Activated naive CD4-positive, alpha-beta T cell treated with anti-CD3 and anti-CD28 coated beads, Interleukin-2, amount 50 U/mL, for 24 hours (primary cell): ENCODE measurements around the gene REG3A.

Experiments used
- H3K27ac Mint-ChIP-seq: one replicate; pipeline ENCODE4 v1.8.0; 2021; ENCODE audit warnings: mild to moderate bottlenecking, mixed read lengths
- H3K27me3 Mint-ChIP-seq: one replicate; pipeline ENCODE4 v1.8.0; 2021; ENCODE audit warnings: mixed read lengths
- H3K36me3 Mint-ChIP-seq: one replicate; pipeline ENCODE4 v1.8.0; 2021; ENCODE audit warnings: mixed read lengths
- H3K4me1 Mint-ChIP-seq: one replicate; pipeline ENCODE4 v1.8.0; 2021; ENCODE audit warnings: mixed read lengths
- H3K4me3 Mint-ChIP-seq: one replicate; pipeline ENCODE4 v1.8.0; 2021; ENCODE audit warnings: mild to moderate bottlenecking, mixed read lengths
- H3K9me3 Mint-ChIP-seq: one replicate; pipeline ENCODE4 v1.8.0; 2021; ENCODE audit warnings: mixed read lengths

REG3A gene

DNA sequence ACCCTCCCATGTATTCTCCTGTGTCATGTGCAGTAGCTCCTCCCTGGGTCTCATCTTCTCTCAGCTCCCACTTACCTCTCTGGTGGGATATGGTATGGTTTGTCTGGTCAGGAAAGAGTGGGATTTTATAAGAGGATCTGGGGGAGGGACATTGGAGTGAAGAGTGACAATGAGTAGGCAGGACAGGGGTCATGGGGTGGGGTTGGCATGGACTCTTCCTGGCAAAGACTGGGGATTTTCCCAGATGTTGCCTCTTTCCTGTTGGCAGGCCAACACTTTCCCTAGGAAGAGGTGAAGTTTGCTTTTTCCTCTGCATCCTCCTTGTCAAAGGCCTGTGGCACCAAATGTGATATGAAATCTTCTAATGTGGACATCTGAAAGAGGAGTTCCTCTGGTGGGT is at the start of gene REG3A:
Gene REG3A (minus strand): TSS at position 101 of the 400 bp plus-strand sequence. CDS start 348 bp downstream, outside the sequence.
- Mint-ChIP-seq H3K4me1 (no peaks in the 10 kb centered on the region), H3K36me3 (no peaks in the 10 kb centered on the region), H3K27me3 (peaks cover 1% of the 10 kb centered on the region), H3K27ac (no peak within 1 kb of the TSS), H3K4me3 (no peak within 1 kb of the TSS), H3K9me3 (peaks cover 4% of the 10 kb centered on the region)

DNA sequence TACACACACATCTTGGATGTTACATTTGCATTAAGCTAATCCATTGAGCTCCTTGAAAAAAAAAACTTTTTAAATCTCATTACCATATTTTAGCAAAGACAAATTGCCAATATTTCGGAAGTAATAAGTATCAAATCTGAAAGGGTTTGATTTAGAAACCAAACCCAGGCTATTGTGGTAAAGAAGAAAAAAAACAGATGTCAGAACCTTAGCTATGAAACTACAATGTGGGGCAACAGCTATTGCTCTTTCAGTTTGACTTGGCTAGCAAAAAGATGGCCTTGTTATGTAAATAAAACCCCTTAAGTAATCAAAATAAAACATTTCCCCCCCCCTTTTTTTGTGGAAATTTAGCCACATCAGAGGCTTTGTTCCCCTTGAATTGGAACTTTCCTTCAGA is 41.2 kb upstream of the REG3A start:
- no peak overlapping the region for H3K4me3 Mint-ChIP-seq
- no peaks in the 10 kb centered on the region for H3K36me3 Mint-ChIP-seq
- H3K4me1 Mint-ChIP-seq = no peaks in the 10 kb centered on the region
- H3K9me3 Mint-ChIP-seq = no peaks in the 10 kb centered on the region
- no peaks in the 10 kb centered on the region for H3K27me3 Mint-ChIP-seq
- H3K27ac Mint-ChIP-seq = no peak overlapping the region

DNA sequence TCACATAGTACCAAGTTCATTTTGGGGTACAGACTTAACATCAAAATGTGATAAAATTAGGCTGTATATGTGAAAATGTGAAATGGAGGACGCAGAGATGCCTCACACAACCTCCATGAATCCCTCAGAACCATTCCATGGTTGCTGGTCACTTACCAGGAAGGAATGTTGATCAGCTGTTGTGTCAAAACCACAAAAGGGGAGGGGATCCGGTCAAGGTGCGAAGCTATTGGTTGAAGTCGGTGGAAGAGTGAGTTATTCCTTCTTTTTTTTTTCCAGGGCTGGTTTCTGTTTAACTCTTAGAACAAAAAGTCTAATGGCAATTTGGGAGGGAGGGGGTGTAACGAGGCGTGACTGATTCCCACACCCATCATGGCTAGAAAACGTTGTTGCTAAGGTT is 32.3 kb upstream of the REG3A start:
- H3K4me1 Mint-ChIP-seq = no peaks in the 10 kb centered on the region
- H3K4me3 Mint-ChIP-seq = no peak overlapping the region
- peaks cover 11% of the 10 kb centered on the region for H3K9me3 Mint-ChIP-seq
- no peaks in the 10 kb centered on the region for H3K36me3 Mint-ChIP-seq
- H3K27me3 Mint-ChIP-seq = no peaks in the 10 kb centered on the region
- H3K27ac Mint-ChIP-seq = no peak overlapping the region

DNA sequence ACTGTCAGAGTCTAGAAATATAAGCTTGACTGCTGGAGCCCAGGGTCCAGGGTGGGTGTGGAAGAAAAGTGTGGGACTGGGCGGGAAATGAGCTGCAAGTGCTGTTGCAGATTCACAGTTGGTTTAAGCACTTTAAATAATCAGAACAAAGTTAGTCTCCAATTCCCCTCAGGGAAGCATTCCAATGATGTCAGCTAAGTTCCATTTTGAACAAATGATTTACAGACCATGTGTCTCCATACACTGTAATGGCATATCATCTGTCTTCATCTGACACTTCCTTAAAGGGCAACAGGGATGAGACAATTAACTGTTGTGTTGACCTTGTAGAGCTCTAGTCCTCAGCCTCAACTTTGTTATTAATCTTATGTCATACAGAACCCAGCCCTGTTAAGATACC is 31.5 kb upstream of the REG3A start:
- peaks cover 11% of the 10 kb centered on the region for H3K9me3 Mint-ChIP-seq
- no peaks in the 10 kb centered on the region for H3K27me3 Mint-ChIP-seq
- H3K36me3 Mint-ChIP-seq = no peaks in the 10 kb centered on the region
- H3K27ac Mint-ChIP-seq = no peak overlapping the region
- H3K4me1 Mint-ChIP-seq = no peaks in the 10 kb centered on the region
- H3K4me3 Mint-ChIP-seq = no peak overlapping the region

DNA sequence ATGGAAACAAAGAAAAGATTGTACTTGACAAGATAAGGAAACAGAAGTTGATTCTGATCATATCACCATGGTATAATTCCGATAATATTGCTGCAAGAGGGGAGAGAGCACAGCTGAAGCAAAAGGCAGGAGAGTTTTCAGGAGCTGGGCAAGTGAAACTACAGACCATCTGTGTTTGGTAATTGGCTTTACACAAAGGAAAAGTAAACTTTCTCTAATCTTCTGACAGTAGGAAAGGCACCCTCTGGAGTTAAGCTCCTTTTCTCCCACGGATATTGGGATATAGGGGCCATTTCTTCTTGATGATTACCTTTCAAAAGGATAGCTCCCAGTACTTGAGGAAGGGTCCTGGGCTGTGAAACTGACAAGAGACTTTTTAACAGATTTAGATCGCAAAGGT is 29.9 kb upstream of the REG3A start:
- Mint-ChIP-seq H3K4me1 (no peaks in the 10 kb centered on the region), H3K9me3 (peaks cover 10% of the 10 kb centered on the region), H3K27ac (no peak overlapping the region), H3K27me3 (no peaks in the 10 kb centered on the region), H3K36me3 (no peaks in the 10 kb centered on the region), H3K4me3 (no peak overlapping the region)

DNA sequence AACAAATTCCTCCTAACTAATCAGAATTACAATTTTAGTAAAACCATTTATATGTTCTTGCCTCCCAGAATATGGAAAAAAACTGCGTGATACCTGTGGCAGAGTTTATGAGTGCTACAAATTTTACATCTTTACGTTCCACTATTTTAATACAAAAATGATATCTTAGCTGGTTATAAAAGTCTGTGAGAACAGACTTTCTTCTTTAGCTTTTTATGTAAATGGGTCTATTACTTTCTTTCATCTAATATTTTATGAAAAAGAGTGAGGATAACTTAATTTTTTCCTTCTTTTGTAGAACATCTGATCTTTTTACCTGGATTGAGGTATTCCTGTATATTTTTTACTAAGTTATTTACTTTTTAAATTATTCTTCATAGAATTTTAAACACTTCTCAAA is 22.1 kb upstream of the REG3A start:
- H3K4me3 Mint-ChIP-seq = no peak overlapping the region
- H3K27ac Mint-ChIP-seq = no peak overlapping the region
- H3K36me3 Mint-ChIP-seq = no peaks in the 10 kb centered on the region
- H3K9me3 Mint-ChIP-seq = peaks cover 10% of the 10 kb centered on the region
- H3K27me3 Mint-ChIP-seq = no peaks in the 10 kb centered on the region
- H3K4me1 Mint-ChIP-seq = no peaks in the 10 kb centered on the region

DNA sequence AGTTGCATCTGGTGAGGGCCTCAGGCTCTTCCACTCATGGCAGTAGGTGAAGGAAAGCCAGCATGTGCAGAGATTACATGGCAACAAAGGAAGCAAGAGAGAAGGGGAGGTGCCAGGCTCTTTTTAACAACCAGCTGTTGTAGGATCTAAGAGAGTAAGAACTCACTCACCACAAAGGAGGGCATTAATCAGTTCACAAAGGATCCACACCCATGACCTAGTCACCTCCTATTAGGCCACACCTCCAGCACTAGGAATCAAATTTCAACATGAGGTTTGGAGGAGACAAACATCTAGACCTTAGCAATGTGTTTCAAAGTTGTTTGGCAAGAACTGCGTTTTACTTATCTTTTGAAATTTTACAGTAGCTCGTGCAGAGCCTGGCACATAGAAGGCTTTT is 20.5 kb upstream of the REG3A start:
- Mint-ChIP-seq H3K27me3 (no peaks in the 10 kb centered on the region), H3K4me1 (no peaks in the 10 kb centered on the region), H3K9me3 (peaks cover 10% of the 10 kb centered on the region), H3K27ac (no peak overlapping the region), H3K4me3 (no peak overlapping the region), H3K36me3 (no peaks in the 10 kb centered on the region)

- Mint-ChIP-seq H3K9me3 (peaks cover 5% of the 10 kb centered on the region), H3K27ac (no peak overlapping the region), H3K36me3 (no peaks in the 10 kb centered on the region), H3K4me1 (no peaks in the 10 kb centered on the region), H3K27me3 (no peaks in the 10 kb centered on the region), H3K4me3 (no peak overlapping the region)
These were observed 19.5 kb upstream of the REG3A start for GRCh38 chr2:79179036-79179435.

DNA sequence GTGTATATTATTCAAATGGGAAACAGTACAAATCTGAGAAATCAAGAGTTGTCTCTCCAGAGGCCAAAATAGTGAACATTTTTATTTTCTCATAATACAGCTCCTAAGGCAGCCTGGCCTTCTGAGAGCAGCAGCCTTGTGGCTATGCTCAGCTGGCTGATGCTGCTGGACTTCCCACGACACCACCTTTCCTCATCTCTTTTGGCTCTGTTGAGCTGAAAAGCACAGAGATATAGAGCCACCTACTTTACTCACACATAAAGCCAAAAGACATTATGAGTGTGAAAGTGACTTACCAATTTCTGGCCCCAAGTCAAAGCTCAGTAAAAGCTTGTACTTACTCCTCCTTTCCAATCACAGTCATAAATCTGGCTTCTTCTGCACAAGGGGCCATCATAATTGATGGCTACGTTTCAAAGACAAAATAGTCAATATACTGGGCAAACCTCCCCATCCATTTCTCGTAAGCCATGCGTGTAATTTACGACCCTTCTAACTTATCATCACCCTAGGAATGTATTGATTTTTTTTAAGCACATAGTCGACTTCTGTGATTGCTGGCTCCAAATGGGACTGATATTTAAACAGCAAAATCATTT is 18.6 kb upstream of the REG3A start:
- H3K9me3 Mint-ChIP-seq = peaks cover 9% of the 10 kb centered on the region
- H3K4me1 Mint-ChIP-seq = no peaks in the 10 kb centered on the region
- H3K36me3 Mint-ChIP-seq = no peaks in the 10 kb centered on the region
- H3K27me3 Mint-ChIP-seq = no peaks in the 10 kb centered on the region
- no peak overlapping the region for H3K27ac Mint-ChIP-seq
- no peak overlapping the region for H3K4me3 Mint-ChIP-seq

GRCh38 chr2:79171348-79171958 is 11.9 kb upstream of the REG3A start:
- Mint-ChIP-seq H3K4me3 (no peak overlapping the region), H3K27ac (no peak overlapping the region), H3K4me1 (no peaks in the 10 kb centered on the region), H3K27me3 (no peaks in the 10 kb centered on the region), H3K9me3 (peaks cover 4% of the 10 kb centered on the region), H3K36me3 (no peaks in the 10 kb centered on the region)

GRCh38 chr2:79162801-79163200 is 3.2 kb upstream of the REG3A start:
- Mint-ChIP-seq H3K4me3 (no peak overlapping the region), H3K4me1 (no peaks in the 10 kb centered on the region), H3K36me3 (no peaks in the 10 kb centered on the region), H3K27ac (no peak overlapping the region), H3K27me3 (no peaks in the 10 kb centered on the region), H3K9me3 (peaks cover 4% of the 10 kb centered on the region)

- H3K9me3 Mint-ChIP-seq = peaks cover 4% of the 10 kb centered on the region
These were observed 2.6 kb upstream of the REG3A start for GRCh38 chr2:79162132-79162531.

GRCh38 chr2:79159030-79159429 is 523 bp downstream of the REG3A start:
- Mint-ChIP-seq H3K9me3 (peaks cover 5% of the 10 kb centered on the region), H3K27me3 (peaks cover 1% of the 10 kb centered on the region), H3K4me1 (no peaks in the 10 kb centered on the region), H3K27ac (no peak overlapping the region), H3K36me3 (no peaks in the 10 kb centered on the region), H3K4me3 (no peak overlapping the region)

More at GRCh38 chr2:79162132-79162531, 2.6 kb upstream of the REG3A start:
- no peaks in the 10 kb centered on the region for H3K27me3 Mint-ChIP-seq
- H3K36me3 Mint-ChIP-seq = no peaks in the 10 kb centered on the region
- H3K4me3 Mint-ChIP-seq = no peak overlapping the region
- H3K4me1 Mint-ChIP-seq = no peaks in the 10 kb centered on the region
- H3K27ac Mint-ChIP-seq = no peak overlapping the region

DNA sequence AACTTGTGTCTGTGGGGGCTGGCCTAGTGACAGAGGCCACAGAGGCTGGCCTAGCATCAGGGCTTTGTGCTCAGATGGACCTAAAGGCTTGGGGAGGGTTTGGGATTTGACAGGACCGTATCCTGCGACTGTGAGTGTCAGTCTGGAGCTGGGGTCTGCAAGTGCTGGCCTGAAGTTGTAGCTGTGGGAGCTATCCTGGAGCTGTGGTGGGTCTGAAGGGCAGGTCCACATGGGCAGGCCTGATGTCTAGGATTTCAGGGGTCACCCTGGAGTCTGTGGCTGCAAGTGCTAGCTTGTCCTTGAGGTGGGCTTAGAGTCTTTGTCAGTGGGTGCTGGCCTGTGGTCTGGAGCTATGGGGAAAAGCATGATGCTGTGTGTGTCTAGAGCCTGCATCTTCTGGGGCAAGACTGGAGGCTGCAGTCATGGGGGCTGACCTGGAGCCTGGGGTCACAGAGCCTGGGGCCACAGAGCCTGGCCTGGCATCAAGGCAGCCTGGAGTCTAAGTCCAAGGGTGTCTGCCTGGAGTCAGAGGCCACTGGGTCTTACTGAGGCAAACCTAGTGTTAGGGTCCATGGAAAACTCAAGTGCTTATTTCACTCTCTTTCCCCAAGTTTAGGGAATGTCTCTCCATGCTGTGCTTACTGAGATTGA is 3.6 kb downstream of the REG3A start:
- Mint-ChIP-seq H3K27ac (no peak overlapping the region), H3K36me3 (no peaks in the 10 kb centered on the region), H3K4me1 (no peaks in the 10 kb centered on the region), H3K9me3 (peaks cover 8% of the 10 kb centered on the region), H3K4me3 (no peak overlapping the region), H3K27me3 (peaks cover 1% of the 10 kb centered on the region)

DNA sequence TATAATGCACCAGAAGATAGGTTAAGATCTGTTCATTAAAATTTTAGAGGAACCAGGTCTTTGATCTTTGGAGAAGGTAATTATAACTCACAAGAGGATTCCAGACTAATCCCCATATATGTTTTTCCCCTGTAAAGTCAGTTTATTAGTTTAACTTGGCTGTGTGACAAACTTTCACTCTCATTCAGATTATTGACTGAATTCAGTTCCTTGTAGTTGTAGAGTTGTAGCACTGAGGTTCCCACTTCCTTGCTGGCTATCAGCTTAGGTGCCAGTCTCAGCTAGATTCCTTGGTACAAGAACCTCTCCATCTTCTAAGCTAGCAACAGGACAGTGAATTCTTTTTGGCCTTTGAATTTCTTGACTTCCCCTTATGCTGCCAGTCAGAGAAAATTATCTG is 20.1 kb downstream of the REG3A start:
- Mint-ChIP-seq H3K9me3 (no peaks in the 10 kb centered on the region), H3K27ac (no peak overlapping the region), H3K27me3 (no peaks in the 10 kb centered on the region), H3K36me3 (no peaks in the 10 kb centered on the region), H3K4me1 (no peaks in the 10 kb centered on the region), H3K4me3 (no peak overlapping the region)

- Mint-ChIP-seq H3K4me3 (no peak overlapping the region), H3K36me3 (no peaks in the 10 kb centered on the region), H3K9me3 (no peaks in the 10 kb centered on the region), H3K4me1 (no peaks in the 10 kb centered on the region), H3K27me3 (no peaks in the 10 kb centered on the region), H3K27ac (no peak overlapping the region)
These were observed 21.2 kb downstream of the REG3A start for GRCh38 chr2:79138385-79138784.
